SK-N-SH (cell line): ENCODE data around the gene VSIG8.

Experiments used
- JUND ChIP-seq: IDR thresholded peaks from 2 replicates; pipeline ENCODE4 v1.4.0; 2012
- MEF2A ChIP-seq: IDR thresholded peaks from 2 replicates; pipeline ENCODE4 v1.4.0; 2012; ENCODE audit warnings: low read depth, borderline replicate concordance
- POLR2AphosphoS5 ChIP-seq: IDR thresholded peaks from 2 replicates; pipeline ENCODE4 v1.6.1; 2012; ENCODE audit warnings: low read depth, low read length
- TEAD4 ChIP-seq: IDR thresholded peaks from 2 replicates; pipeline ENCODE4 v1.4.0; 2012; ENCODE audit warnings: mild to moderate bottlenecking, borderline replicate concordance; ENCODE audit not compliant: insufficient read depth
- TF ChIP-seq, protein P1 (sequence below): fragments of 200-600 bp; sonication (generic); IDR thresholded peaks from 2 replicates; pipeline ENCODE4 v1.6.1; 2017; ENCODE audit warnings: antibody characterized with exemption, mild to moderate bottlenecking, moderate library complexity

DNA sequence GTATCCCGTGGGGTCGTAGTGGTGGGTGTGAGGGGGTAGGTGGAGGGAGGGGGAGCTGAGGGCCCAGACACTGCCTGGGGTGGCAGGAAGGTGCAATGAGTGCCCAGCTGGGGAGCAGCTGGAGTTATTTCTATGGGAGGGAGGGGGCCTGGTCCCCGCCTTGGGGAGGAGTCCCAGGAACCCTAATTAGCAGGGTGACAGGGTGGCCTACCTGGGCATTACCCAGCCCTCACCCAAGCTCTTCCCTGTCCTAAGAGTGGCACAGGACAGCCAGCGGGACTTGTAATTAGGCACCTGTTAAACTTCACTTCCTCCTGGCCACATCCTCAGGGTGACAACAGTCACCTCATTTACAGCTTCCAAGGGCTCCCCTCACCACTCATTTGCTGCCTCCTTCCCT lies at the start of gene VSIG8:
- no peak for TF ChIP-seq JUND
- no peak for TF ChIP-seq TEAD4
- TF ChIP-seq, protein P1, sequence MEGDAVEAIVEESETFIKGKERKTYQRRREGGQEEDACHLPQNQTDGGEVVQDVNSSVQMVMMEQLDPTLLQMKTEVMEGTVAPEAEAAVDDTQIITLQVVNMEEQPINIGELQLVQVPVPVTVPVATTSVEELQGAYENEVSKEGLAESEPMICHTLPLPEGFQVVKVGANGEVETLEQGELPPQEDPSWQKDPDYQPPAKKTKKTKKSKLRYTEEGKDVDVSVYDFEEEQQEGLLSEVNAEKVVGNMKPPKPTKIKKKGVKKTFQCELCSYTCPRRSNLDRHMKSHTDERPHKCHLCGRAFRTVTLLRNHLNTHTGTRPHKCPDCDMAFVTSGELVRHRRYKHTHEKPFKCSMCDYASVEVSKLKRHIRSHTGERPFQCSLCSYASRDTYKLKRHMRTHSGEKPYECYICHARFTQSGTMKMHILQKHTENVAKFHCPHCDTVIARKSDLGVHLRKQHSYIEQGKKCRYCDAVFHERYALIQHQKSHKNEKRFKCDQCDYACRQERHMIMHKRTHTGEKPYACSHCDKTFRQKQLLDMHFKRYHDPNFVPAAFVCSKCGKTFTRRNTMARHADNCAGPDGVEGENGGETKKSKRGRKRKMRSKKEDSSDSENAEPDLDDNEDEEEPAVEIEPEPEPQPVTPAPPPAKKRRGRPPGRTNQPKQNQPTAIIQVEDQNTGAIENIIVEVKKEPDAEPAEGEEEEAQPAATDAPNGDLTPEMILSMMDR = no peak
- no peak for TF ChIP-seq POLR2AphosphoS5
- no peak for TF ChIP-seq MEF2A
